Thoracic aorta (tissue), 2 donors: ENCODE results near the gene SNRPB2. TPM values are rescaled to one million over a fixed set of nuclear protein-coding genes. Genes with fewer than 3 reads are reported as not detected.

Experiments
- ATAC-seq: fragments of 150-250 bp; one replicate; pipeline ENCODE4 v1.8.0; 2017; ENCODE audit warnings: low read depth; ENCODE audit not compliant: insufficient number of reproducible peaks, low FRiP score
- DNase-seq: peaks from one replicate; pipeline ENCODE4 v3.0.0-alpha.2; 2020; ENCODE audit warnings: low spot score
- H3K27ac ChIP-seq, 2 donors: fragments of 200-600 bp; sonication (generic); 1 replicate in 1 of 2; 2 replicates in 1 of 2; pipeline ENCODE4 v1.5.1; 2016; ENCODE audit warnings: mild to moderate bottlenecking in 2 of 2, moderate library complexity in 2 of 2
- H3K27me3 ChIP-seq: fragments of 200-600 bp; sonication (generic); replicated peaks from 2 replicates; pipeline ENCODE4 v1.6.0; 2016; ENCODE audit warnings: mild to moderate bottlenecking; ENCODE audit not compliant: insufficient read depth
- H3K36me3 ChIP-seq: fragments of 200-600 bp; sonication (generic); one replicate; pipeline ENCODE4 v1.5.1; 2016
- H3K4me1 ChIP-seq, 2 donors: fragments of 200-600 bp; sonication (generic); 1 replicate in 1 of 2; 2 replicates in 1 of 2; pipeline versions ENCODE4 v1.5.1 to v1.6.0; 2016; ENCODE audit warnings: low read depth in 2 of 2, mild to moderate bottlenecking in 1 of 2; ENCODE audit not compliant: control insufficient read depth in 1 of 2
- H3K4me3 ChIP-seq: fragments of 200-600 bp; sonication (generic); 2 replicates; pipeline ENCODE4 v1.5.1; 2016; ENCODE audit warnings: mild to moderate bottlenecking
- H3K9me3 ChIP-seq: fragments of 200-600 bp; sonication (generic); 2 replicates; pipeline ENCODE4 v1.5.1; 2016
- total RNA-seq, 2 donors: library from RNA; depleted of rRNA; stranded (reverse); fragments of >200 nt; gene quantifications; one replicate each; pipeline versions ENCODE4 v1.1.0 to v1.2.3, GENCODE V29; 2016
- TF ChIP-seq, protein P1 (sequence below): fragments of 200-600 bp; sonication (generic); IDR thresholded peaks from one replicate; pipeline ENCODE4 v1.5.1; 2019; ENCODE audit warnings: antibody characterized with exemption

The SNRPB2 gene
- total RNA-seq, 2 donors from 2014 or later = 14.9 to 25.6 TPM

DNA sequence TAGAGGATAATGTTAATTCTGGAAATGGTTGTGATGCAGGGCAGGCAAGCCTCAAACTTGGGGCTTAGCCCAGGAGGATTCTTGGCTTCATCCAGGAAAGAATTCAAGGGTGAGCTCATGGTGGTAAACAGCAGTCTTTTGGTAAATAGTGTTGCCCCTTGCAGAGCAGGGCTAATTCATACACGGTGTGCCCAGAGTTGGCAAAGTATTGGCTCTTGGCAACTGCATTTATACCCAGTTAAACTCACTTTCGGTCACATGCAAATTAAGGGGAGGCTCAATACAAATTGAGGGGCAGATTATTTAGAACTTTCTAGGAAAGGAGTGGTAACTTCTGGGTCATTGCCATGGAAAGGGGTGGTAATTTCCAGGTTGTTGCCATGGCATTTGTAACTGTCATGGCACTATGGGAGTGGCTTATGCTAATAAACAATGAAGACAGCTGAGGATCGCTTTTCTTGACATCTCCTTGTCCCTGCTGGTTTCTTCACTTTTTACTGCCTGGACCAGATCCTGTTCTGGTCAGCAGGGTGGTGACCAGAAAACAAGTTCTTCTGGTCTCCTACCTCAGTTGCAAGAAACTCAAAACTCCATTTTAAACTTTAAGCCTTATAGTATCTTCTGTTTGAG is 14.5 kb downstream of the SNRPB2 start:
- Histone ChIP-seq H3K9me3 (no peaks in the 10 kb centered on the region), H3K36me3 (peaks cover 15% of the 10 kb centered on the region), H3K4me1 (no peaks in the 10 kb centered on the region), H3K27me3 (no peaks in the 10 kb centered on the region), H3K27ac (no peak overlapping the region), H3K4me3 (no peak overlapping the region)
- DNase-seq = no peak
- TF ChIP-seq, protein P1, sequence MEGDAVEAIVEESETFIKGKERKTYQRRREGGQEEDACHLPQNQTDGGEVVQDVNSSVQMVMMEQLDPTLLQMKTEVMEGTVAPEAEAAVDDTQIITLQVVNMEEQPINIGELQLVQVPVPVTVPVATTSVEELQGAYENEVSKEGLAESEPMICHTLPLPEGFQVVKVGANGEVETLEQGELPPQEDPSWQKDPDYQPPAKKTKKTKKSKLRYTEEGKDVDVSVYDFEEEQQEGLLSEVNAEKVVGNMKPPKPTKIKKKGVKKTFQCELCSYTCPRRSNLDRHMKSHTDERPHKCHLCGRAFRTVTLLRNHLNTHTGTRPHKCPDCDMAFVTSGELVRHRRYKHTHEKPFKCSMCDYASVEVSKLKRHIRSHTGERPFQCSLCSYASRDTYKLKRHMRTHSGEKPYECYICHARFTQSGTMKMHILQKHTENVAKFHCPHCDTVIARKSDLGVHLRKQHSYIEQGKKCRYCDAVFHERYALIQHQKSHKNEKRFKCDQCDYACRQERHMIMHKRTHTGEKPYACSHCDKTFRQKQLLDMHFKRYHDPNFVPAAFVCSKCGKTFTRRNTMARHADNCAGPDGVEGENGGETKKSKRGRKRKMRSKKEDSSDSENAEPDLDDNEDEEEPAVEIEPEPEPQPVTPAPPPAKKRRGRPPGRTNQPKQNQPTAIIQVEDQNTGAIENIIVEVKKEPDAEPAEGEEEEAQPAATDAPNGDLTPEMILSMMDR = no peak
- no peak for ATAC-seq

DNA sequence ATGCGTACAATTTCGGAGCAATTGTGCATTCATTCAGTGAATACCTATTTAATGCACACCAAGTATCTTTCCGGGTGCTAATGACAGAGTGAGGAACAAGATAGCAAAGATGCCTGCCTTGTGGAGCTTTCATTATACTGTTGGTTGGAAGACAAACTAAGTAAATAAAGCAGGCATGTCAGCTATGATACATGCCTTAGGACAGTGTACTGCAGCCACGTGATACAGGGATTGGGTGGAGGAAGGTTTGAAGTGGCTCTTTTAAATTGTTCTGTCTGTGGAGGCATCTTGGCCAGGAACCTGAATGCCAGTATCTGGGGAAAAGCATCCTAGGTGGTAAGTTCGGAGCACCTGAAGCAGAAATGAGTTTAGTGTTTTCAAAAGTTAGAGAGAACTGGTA is 15.4 kb downstream of the SNRPB2 start:
- ATAC-seq (no peak), DNase-seq (no peak)
- H3K9me3 ChIP-seq = no peaks in the 10 kb centered on the region
- H3K27me3 ChIP-seq = no peaks in the 10 kb centered on the region
- TF ChIP-seq, protein P1 = no peak
- H3K4me3 ChIP-seq = no peak overlapping the region
- H3K27ac ChIP-seq = no peak overlapping the region
- H3K36me3 ChIP-seq = peaks cover 10% of the 10 kb centered on the region
- no peaks in the 10 kb centered on the region for H3K4me1 ChIP-seq

DNA sequence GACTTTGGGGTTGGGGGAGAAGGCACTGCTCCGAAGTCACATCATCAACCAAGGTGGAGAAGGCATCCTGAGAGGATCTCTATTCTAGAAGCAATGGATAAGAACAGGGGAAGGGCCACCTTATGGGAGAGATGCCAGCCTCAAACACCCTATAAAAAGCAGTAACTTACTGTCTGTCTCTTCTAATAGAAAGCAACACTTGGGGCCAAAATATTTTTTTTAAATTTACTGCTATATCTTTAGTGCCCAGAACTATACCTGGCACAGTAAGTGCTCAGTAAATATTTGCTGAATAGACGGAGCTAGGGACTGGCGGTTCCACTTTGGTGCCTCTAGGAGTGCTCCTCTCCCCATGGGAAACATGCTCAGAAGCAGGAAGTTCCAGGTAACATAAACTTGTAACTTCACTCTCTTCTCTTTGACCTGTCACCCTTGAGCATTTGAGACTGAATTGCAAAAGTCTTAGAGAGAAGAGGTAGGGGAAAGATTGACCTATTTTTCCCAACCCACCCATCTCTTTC is 17.5 kb downstream of the SNRPB2 start:
- no peak for ATAC-seq
- Histone ChIP-seq H3K27me3 (no peaks in the 10 kb centered on the region), H3K4me3 (no peak overlapping the region), H3K9me3 (no peaks in the 10 kb centered on the region), H3K4me1 (no peaks in the 10 kb centered on the region), H3K36me3 (peaks cover under 1% of the 10 kb centered on the region), H3K27ac (no peak overlapping the region)
- TF ChIP-seq, protein P1 = no peak
- no peak for DNase-seq

- ATAC-seq = no peak
- H3K9me3 ChIP-seq = no peaks in the 10 kb centered on the region
- H3K27me3 ChIP-seq = no peaks in the 10 kb centered on the region
- no peak for DNase-seq
- no peaks in the 10 kb centered on the region for H3K4me1 ChIP-seq
- TF ChIP-seq, protein P1 = no peak
- no peak within 1 kb of the TSS for H3K27ac ChIP-seq
- H3K4me3 ChIP-seq = no peak within 1 kb of the TSS
- no peaks in the 10 kb centered on the region for H3K36me3 ChIP-seq
Measured at GRCh38 chr20:16748308-16748900, 18.6 kb downstream of the SNRPB2 start, which contains the start of gene OTOR. Gene OTOR, plus strand, starts transcription at chr20:16748358. Its CDS starts 44 bp downstream, at chr20:16748402.

DNA sequence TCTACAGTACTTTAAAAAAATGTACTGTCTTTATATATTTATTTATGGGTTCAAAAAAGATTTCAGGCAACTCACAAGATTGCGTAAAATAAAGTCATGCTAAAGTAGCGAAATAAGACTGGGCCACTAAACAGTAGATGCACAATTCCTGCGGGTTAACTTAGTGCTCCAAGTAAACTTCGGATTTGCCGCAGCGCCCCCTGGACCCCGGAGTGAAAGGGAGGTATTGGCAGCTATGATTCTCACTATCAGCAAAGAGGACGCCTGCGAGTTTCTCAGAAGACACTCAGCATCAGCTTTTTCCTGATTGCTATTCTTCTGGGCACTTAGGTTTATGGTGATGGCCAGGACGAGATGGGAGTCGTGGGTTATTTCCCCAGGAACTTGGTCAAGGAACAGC is 19.7 kb downstream of the SNRPB2 start:
- no peak overlapping the region for H3K27ac ChIP-seq
- H3K4me3 ChIP-seq = no peak overlapping the region
- no peaks in the 10 kb centered on the region for H3K36me3 ChIP-seq
- ATAC-seq (no peak), DNase-seq (no peak)
- TF ChIP-seq, protein P1 = no peak
- no peaks in the 10 kb centered on the region for H3K27me3 ChIP-seq
- no peaks in the 10 kb centered on the region for H3K9me3 ChIP-seq
- no peaks in the 10 kb centered on the region for H3K4me1 ChIP-seq
